PFSK-1 (cell line): Measurements from ENCODE around the gene HOXC11.

Source experiments
- FOXP2 ChIP-seq: optimal IDR thresholded peaks from 2 replicates; pipeline ENCODE3; 2011; ENCODE audit warnings: borderline replicate concordance, control low read depth, inconsistent platforms; ENCODE audit not compliant: insufficient read depth; ENCODE audit errors: extremely low read length, extremely low read depth
- POLR2AphosphoS5 ChIP-seq: IDR thresholded peaks from 2 replicates; pipeline ENCODE4 v1.6.1; 2012; ENCODE audit warnings: low read depth, mild to moderate bottlenecking, control low read depth, low read length, moderate library complexity
- REST ChIP-seq, 2 experiments: IDR thresholded peaks; 2 replicates each; pipeline versions ENCODE4 v1.6.1 to v1.8.0; 2011 to 2012; ENCODE audit warnings: low read depth in 2 of 2, low read length in 2 of 2, control low read depth in 1 of 2, inconsistent platforms in 1 of 2, mild to moderate bottlenecking in 1 of 2, moderate library complexity in 1 of 2; ENCODE audit not compliant: insufficient read depth in 1 of 2

- TF ChIP-seq REST (IDR thresholded peaks at IDR 0.05; ENCODE audit: insufficient read depth in 1 of 2, low read depth in 2 of 2, low read length in 2 of 2) (no peak), FOXP2 (no peak), POLR2AphosphoS5 (no peak)
Measured at GRCh38 chr12:53940443-53941014, 32.4 kb upstream of the HOXC11 start.
